Fibroblast of skin of left quadriceps (primary cell): ENCODE data around the gene ADAMTS13.

Source experiments
- DNase-seq, 2 experiments: peaks; one replicate each; pipeline ENCODE4 v3.0.0-alpha.2; 2013; ENCODE audit warnings: low read depth in 2 of 2

ADAMTS13 gene

DNA sequence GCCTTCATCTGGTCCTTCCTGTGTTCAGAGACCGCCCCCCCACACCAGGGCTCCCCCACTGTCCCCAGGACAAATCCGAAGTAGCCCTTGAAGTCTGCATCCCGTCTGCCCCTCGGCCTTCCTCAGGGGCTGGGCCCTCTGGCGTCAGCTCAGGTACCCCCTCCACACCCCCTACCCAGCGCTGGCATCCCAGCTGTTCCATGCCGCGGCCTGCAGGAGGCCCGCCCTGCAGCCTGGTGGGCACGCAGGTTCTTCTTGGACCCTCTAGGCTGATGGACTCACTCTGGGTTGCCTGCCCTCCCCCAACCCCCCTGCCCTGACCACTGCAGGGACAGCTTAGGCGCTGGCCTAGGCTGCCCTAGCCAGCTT lies 50.1 kb downstream of the ADAMTS13 start:
- DNase-seq, result no peak

DNA sequence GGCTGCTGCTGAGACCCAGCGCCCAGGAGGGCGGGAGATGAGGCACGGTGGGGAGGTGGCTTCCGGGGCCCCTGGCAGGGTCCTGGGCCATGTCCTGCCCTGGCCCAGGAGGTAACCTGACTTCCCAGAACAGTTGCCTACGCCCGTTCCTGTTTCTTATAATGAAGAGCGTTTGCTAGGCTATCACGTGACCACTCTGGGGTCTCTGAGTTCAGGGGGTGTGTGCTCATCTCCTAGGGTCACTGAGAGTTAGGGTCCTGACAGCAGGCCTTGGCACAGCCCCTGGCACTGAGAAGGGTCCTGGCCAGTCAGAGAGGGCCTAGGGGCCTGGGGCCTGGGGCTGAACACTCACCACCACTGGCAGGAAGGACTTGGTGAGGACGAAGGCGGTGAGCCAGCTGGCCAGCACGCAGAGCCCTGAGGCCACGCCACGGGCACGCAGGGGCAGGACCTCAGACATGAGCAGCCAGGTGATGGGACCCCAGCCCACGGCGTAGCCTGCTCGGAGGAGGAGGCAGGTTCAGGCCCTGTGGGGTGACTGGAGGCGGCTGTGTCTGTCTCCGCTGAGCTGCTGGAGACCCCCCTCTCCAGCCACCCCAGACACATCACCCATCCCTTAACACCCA lies 50.7 kb downstream of the ADAMTS13 start:
- DNase-seq, result no peak

DNA sequence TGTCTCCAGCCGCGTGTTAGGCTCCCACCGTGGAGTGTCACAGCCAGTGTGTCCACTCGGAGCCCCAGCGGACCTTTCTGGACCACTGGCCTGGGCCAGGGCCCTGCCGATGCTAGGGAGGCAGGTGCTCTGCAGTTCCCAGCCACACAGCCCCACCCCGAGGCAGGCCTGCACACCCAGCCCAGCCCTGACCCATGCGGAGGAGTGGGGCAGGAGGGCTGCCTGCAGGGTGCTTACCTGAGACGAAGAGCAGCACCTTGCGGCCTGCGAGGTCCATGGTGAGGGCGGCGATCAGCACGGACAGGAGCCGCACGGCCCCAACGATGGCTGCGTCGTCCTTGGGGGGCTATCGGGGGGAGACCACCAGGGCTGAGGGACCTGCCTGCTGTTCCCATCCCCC lies 51.6 kb downstream of the ADAMTS13 start:
- no peak for DNase-seq

DNA sequence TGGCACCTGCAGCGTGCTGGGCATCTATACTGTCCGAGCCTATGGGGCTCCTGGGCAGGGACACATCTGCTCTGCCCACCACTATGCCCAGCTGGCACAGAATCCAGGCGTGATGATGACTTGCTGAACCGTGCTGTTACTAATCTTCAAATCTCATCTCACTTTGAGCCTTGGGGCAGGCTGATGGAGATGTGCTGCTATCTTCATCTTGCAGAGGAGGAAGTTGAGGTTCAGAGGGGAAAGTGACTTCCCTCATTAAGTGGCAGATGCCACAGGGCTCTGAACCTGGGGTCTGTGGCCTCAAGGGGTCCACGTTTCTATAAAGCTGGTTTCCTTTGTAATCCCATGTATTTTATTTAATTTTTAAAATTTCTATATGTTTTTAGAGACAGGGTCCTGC lies 52.0 kb downstream of the ADAMTS13 start:
- DNase-seq, result no peak

DNA sequence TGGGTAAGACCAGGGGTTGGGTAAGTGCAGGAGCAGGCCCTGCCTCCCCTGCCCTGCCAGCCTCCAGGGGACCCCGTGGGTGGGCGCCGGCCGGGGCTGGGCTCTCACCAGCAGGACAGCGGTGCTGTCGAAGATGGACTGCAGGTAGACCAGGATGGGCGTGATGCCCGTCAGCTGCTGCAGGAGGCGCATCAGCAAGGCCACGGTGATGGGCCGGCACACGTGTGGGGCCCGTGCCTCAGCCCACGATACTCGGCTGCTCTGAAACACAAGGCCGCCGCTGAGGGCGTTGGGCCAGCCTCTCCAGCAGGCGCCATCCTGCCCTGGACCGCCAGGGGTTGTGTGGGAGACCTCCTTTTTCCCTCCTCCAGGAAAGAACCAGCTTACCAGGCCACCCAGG lies 52.7 kb downstream of the ADAMTS13 start:
- no peak for DNase-seq

DNA sequence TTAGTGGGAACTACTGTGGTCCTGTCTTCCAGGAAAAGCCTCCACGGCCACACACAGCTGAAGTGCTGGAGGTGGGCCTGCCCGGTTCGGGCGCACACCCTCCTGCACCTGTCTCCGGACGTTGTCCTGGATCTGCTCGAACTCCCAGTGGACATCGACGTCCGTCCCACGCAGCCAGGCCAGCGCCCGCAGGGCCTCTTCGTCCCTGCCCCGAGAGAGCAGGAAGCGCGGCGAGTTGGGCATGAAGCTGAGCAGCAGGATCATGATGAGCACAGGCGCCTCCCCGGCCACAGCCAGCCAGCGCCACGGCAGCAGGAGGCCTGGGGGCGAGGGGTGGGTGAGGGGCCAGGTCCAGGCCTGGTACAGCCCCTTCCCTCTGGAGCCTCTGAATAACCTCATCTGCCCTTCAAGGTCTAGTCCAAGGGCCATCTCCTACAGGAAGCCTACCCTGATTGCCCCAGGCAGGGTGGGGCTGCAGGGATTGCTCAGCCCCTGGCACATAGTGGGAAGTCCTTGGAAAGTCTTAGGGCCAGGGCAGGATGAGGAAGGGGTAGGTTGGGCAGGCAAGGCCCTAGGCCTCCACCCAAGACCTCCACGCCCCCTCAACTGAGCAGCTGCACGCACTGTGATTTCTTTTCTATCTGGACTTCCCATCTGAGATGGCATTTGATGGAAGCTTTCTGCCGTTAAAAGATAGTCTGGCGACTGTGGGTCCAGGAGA lies 53.3 kb downstream of the ADAMTS13 start:
- no peak for DNase-seq

DNA sequence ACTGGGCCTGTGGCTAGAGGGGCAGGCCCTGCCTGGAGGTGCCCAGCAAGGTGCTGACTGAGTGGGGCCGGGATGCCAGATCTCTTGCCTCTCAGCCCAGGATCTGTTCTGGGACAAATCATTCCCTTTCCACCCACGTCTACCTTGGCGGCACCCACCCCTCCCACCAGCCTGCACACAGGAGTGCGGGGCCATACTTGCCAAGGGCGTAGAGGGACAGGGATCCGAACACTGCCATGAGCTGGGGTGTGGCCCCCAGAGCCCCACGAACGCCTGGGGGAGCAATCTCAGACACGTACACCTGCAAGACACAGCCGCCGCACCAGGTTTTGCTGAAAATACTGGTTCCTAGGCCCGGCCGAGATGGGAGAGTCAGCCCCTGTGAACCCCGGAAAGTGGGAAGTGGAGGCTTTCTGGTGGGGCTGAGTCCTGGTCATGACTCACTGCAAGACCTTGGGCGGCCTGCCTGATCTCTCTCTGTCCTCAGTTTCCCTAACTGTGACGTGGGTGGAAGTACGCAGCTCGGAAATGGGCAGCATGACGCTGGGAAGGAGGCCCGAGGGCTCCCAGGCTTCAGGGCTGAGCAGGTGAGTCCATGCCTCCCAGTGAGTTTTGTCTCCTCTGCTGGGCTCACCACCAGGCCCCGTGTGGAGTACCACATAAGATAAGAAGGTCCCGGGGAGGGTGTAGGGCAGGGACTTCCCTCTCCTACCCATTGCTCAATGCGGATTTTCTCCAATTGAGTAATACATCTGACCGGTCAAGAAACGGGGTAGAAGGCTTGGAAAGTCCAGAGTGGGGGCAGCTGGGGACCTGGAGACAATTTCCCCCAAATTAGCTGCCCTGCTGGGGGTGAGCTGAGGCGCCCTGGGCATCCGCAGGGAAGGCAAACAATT lies 54.1 kb downstream of the ADAMTS13 start:
- DNase-seq, result no peak

DNA sequence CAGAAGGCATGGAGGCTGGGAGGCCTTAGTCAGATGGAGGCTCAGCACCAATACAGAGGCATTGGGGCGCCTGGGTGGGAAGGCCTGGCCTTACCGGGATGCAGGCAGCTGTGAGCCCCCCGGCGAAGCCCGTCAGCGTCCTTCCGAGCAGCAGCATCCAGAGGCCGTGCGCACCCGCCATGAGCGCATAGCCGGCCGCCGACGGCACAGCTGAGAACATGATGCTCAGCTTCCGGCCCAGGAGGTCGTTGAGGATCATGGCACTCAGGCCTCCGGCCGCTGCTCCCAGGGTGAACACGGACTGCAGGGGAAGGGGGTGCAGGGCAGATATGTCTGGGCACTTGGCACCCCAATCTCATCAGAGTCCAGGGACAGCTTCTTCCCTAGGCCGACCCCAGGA lies 54.8 kb downstream of the ADAMTS13 start:
- DNase-seq, result no peak

DNA sequence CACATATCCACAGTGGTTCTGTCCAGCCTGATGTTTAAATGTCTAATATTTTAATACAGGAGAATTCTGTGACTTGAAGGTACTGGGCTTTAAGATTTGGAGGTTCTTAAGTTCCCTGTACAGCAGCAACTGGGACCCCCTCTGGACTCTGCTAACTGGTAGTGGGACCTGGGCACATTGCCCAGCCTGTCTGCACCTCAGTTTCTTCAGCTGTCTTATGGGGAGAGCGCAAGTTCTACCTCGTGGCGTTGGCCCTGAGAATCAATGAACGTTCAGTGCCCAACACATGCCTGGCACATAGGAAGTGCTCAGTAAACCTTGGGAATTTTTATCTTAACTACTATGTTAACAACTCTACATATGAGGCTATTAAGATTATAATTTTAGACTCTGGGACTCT lies 55.3 kb downstream of the ADAMTS13 start:
- no peak for DNase-seq

DNA sequence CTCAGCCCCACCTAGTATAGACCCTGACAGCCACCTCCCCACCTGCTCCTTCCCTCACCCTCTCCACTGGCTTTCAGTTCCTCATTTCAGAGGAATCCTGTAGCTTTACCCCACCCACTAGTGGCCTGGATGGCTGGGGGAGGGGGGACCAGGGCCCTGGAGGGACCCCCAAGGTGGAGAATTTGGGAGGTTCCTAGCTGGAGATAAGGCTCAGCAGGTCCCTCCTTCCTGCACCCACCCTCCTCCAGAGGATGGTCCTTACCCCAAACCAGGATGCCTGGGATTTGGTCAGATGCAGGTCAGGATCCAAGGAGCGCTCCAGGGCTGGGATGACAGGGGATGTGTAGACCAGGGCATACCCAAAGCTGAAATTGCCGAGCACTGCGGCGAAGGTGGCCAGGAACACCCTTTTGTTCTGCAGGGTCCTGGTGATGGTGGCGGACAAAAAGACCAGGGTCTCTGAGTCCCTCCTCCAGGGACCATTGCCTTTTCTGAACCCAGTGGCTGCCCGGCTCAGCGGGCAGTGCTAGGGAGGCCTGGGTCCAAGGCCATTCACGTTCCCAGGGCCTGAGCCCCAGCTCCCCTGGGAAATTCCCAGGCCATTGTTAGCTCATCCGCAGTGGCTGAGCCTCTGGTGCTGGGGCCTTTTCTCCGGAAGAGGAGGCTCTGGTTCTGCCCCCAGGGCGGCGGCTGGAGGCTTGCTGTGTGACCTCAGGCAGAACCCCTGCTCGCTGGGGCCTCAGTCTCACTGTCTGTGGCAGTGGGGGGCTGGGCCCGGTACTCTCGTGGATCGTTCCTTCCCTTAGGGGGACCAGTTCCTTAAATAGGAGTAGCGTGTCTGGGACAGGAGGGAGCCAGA lies 56.1 kb downstream of the ADAMTS13 start:
- DNase-seq, result no peak

DNA sequence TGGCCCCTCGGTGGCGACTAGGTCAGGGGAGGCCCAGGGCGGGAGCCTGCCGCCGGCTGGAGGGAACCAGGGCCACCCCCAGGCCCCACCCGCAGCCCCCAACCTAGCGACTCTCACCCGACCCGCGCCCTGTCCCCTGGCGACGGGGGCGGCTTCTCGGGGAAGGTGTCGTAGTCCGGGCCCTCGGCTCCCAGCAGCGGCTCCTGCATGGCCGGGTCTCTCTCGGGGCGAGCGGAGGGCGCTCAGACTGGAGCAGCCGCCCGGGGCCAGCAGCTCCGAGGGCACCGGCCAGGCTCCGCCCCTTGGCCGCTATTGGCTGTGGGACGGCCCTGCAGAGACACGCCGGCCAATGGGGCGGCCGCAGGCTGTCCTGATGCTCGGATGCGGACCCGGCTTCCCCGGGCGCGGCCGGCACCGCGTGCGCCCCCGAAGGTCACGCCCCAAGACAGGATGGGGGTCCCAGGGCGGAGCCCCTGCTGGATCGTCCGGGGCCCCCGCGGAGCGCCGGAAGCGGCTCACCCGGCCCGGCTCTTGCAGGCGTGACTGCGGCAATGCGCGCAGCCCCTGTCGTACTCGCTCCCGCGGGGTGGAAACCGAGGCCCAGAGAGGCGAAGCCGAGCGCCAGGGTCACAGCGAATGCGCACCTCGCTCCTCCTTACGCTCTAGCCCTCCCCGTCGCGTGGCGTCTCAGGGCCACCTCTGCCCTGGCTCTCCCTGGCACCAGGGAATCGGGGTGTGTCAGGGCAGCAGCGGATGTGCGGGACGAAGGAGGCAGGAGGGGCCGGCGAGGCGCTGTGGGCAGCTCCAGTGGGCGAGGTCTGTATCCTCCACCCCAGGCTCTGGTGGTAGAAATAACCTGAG lies 56.9 kb downstream of the ADAMTS13 start, which contains the start of gene SLC2A6:
SLC2A6 (minus strand) TSS at position 249 of the 861 bp plus-strand sequence; CDS start at position 209, 40 bp downstream.
- peak; percentile 31 to 37 for DNase-seq

DNA sequence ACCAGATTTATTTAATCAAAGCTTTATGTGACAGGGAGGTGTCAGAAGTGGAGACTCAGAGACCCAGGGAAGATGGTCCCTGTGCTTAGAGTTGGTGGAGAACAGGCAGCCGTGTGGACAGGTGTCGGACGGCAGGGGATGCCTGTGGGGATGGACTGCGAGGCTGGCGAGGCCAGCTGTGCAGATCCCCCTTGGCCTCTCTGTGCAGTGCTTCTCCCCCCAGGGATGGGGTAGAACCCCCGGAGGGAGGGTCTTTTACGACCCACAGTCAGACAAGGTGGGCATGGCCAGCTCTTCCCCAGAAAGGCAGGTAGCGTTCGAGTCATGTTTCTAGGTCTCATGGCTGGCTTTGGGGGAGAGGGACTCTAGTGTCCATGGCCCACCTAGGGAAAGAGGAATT lies 61.4 kb downstream of the ADAMTS13 start:
- DNase-seq, result no peak

DNA sequence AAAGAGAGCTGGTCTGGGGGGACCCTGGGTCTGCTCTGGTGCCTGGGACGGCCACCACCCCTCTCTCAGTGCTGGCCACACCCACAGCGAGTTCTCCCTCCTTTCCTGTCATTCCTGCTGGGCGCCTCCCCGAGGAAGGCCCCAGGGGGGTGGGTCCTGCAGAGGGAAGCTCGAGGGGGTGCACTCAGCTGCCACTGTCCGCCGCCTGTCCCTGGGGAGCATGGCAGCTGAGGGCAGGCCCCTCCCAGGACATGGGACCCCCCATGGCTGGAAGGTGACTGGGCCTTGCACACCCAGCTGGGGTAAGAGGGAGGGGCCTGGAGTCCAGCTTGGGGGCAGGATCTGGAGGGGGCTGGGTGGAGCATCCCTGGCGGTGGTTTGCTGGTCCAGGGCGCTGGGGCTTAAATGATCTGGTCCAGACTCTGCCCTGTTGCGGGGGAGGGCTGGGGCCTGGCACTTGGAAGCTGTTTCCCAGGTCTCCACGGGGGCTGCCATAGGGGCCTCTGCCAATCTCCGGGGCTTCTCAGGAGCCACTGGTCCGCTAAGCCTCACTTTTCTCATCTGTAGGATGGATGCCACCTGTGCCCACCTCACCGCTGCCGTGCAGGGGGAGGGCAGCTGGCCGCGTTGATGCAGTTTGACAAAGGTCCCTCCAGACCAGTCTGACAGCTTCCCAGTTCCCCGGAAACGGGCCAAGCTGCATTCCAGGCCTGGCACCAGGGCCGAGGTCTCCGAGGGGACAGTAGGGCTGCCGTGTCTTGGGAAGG lies 62.7 kb downstream of the ADAMTS13 start:
- DNase-seq, result no peak

DNA sequence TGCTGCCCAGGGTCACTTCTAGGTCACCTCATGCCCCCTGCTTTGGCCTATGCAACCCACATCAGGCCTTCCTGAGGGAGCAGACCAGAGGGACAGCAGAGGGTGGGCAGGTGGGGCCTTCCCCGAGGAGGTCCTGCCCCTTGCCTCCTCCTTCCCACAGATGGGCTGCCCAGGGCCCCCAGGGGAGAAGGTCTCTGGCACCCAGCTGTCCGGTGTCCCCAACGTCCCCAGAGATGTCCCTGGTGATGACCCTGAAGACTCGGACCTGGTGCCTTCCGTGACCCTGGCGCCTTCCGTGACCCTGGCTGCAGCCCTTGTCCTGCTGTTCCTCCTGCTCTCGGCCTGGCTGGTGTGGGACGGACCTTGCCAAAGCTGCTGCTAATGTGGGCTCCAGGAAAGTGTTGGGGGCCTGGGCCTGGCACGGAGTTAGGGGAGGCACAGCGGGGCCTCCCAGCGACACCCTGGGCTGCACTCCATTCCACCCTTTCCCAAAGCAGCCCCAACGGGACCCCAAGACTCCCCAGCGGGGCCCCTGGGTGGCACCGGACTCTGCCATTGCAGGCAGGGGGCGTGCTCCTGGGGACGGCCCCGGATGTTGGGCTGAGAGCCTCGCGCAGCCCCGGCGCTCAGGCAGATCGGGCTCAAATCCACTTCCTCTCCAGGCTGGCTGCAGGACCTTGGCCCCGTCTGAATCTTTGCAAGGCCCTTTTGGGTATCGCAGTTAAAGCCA lies 63.5 kb downstream of the ADAMTS13 start:
- DNase-seq, result no peak

DNA sequence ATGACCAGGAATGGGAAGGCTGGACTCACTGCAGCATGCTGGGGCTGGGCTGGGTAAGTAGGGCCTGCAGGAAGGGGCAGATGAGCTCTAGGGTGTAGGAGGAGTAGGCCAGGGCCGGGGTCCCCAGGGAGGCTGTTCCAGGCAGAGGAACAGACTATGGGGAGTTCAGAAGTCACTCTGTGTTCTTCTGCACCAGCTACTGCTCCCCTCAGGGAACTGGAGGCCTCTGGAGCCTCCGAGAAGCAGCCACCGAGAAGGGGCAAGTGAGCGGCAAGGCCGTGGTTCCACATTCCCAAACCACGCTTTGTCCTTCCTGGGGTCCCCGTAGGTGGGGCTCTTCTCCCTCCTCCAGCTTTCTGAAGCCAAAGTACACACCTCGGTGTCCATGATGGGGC lies 65.2 kb downstream of the ADAMTS13 start:
- DNase-seq, result no peak

DNA sequence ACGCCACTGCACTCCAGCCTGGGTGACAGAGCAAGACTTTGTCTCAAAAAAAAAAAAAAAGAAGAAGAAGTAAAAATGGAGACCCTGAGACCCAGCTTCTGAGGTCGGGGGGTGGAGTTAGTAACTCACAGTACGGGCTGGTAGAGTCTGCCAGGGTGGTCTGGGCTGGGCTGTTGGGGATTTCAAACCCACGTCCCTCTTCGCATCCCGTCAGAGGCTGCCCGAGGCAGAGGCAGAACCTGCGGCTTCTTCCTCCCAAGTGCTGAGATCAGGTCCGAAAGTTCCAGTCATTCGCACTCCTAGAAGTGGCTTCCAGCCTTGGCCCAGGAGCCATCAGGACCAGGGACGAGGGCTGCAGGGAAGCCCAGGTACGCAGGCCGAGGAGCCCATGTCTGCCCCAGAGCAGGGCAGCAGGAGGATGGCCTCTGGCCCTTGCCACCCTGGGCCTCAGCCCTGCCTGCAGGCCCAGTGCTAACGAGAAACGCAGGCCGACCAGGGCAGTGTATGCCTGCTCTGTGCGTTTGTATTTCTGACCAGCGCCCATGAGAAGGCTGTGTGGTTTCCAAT lies 66.6 kb downstream of the ADAMTS13 start:
- no peak for DNase-seq

DNA sequence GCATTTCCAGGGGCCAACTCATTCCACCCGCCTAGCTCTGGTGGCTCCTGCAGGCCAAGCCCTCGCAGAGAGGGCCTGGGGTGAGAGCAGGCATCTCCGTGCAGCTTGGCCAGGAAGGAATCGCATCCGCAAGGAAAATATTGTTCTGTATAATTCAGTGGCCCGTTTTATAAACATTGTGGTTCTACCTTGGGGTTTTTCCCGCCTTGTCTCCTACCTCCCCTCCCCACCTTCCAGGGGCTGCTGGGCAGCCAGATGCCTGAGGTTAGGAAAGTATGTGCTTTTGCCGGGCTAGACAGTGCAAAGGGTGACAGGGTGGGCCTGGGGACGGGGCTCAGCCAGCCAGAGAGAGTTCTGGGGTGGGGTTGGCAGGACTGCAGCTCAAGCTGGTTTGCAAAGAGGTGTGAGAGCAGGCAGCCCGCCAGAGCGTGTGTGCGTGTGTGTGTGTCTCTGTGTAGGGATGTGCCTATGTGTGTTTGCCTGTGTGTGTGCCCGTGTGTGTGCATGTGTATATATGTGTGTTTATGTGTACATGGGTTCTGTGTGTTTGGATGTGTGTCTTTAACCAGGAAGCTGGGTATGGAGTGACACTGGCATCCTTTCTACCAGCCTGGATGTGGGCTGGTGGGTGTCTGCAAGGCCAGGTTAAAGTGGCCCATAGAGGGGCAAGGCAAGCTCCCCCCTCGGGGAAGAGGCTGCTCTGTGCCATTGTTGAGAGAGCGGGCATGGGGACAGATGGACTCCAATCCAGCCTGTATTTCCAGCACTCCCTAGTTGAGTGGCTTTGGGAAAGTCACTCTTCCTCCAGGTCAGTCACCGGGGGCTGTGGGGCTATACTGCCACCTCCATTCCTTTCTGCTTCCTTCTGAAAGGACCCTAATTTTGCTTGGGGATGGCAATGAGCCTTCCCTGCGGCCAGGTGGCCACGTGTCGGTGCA lies 67.4 kb downstream of the ADAMTS13 start:
- no peak for DNase-seq

DNA sequence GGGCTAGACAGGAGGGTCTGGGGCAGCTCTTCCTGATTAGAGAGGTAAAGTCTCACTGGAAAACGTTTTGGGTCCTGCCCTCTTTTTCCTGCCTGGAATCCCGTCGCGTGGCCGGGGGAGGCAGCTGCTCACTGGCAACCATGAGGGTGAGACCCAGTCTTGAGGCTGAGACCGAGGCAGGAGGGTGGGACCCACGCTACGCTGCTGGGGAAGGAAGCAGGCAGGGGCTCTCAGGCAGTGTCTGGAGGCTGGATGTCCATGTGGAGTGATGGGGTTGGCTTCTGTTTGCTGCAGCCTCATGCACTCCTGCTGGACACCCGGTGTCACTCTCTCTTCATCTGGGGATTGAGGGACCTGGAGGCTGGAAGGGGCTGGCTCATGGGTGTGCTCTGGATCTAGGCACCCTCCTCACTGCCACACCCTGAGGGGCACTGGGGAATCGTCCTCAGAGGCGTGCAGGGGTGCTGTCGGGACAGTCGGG lies 68.1 kb downstream of the ADAMTS13 start:
- DNase-seq, result no peak
